Activated CD8-positive, alpha-beta T cell treated with anti-CD3 and anti-CD28 coated beads for 36 hours (primary cell): ENCODE measurements around the gene LMNB1. TPM values are rescaled to one million over a fixed set of nuclear protein-coding genes. Genes with fewer than 3 reads are reported as not detected.

Experiments used
- ATAC-seq: fragments of 200-7000 bp; cut with Tn5 transposase; one replicate; pipeline ENCODE4 v1.10.0; 2021; ENCODE audit warnings: mild to moderate bottlenecking, moderate library complexity
- CTCF ChIA-PET: fragments of 350-600 bp; sonication (Branson Sonifier 250); formaldehyde crosslinking; loops from one replicate; lab custom pipeline; 2021; ENCODE audit warnings: antibody characterized with exemption; lab: Charles Lee
- POLR2A ChIA-PET: fragments of 350-600 bp; sonication (Branson Sonifier 250); formaldehyde crosslinking; loops from one replicate; lab custom pipeline; 2021; ENCODE audit warnings: antibody characterized with exemption; lab: Charles Lee
- DNase-seq: peaks from one replicate; pipeline ENCODE4 v3.0.0-alpha.2; 2020
- H3K27ac Mint-ChIP-seq: one replicate; pipeline ENCODE4 v1.8.0; 2021; ENCODE audit warnings: mild to moderate bottlenecking, mixed read lengths
- H3K27me3 Mint-ChIP-seq: one replicate; pipeline ENCODE4 v1.8.0; 2021; ENCODE audit warnings: mixed read lengths
- H3K36me3 Mint-ChIP-seq: one replicate; pipeline ENCODE4 v1.8.0; 2021; ENCODE audit warnings: low read depth, mixed read lengths
- H3K4me1 Mint-ChIP-seq: one replicate; pipeline ENCODE4 v1.8.0; 2021; ENCODE audit warnings: low read depth, mixed read lengths
- H3K4me3 Mint-ChIP-seq: one replicate; pipeline ENCODE4 v1.8.0; 2021; ENCODE audit warnings: mild to moderate bottlenecking, moderate library complexity, mixed read lengths
- H3K9me3 Mint-ChIP-seq: one replicate; pipeline ENCODE4 v1.8.0; 2021; ENCODE audit warnings: mixed read lengths
- CTCF ChIP-seq: fragments of 200-600 bp; IDR thresholded peaks from one replicate; pipeline ENCODE4 v1.8.0; 2022; ENCODE audit warnings: antibody characterized with exemption, mild to moderate bottlenecking
- intact Hi-C: fragments of 100-400 bp; cut with micrococcal nuclease; formaldehyde crosslinking; loops from one replicate; pipeline ENCODE4 v1.10.0; 2022
- total RNA-seq, 2 experiments: library from RNA; stranded (reverse); gene quantifications; one replicate each; pipeline ENCODE4 v1.2.3, GENCODE V29; 2021

Gene LMNB1
- total RNA-seq, 2 experiments from 2014 or later, result 198 TPM

- Mint-ChIP-seq H3K4me1 (peaks cover 25% of the 10 kb centered on the region), H3K36me3 (peaks cover 11% of the 10 kb centered on the region), H3K27ac (no peak overlapping the region), H3K9me3 (peaks cover 3% of the 10 kb centered on the region), H3K4me3 (no peak overlapping the region), H3K27me3 (no peaks in the 10 kb centered on the region)
- no peak for DNase-seq
- ChIA-PET CTCF (no interaction called here), POLR2A (no interaction called here)
- ATAC-seq, result no peak
- TF ChIP-seq CTCF, result no peak
- intact Hi-C loops, result no loop called here
Observed at GRCh38 chr5:126857472-126858410, 80.8 kb downstream of the LMNB1 start.

GRCh38 chr5:126858441-126858840 is 81.5 kb downstream of the LMNB1 start:
- Mint-ChIP-seq H3K27ac (no peak overlapping the region), H3K36me3 (peaks cover 11% of the 10 kb centered on the region), H3K9me3 (peaks cover 3% of the 10 kb centered on the region), H3K27me3 (no peaks in the 10 kb centered on the region), H3K4me3 (no peak overlapping the region), H3K4me1 (peaks cover 18% of the 10 kb centered on the region)
- intact Hi-C loops, result no loop called here
- TF ChIP-seq CTCF, result no peak
- DNase-seq (no peak), ATAC-seq (no peak)
- ChIA-PET CTCF (no interaction called here), POLR2A (no interaction called here)

- DNase-seq (no peak), ATAC-seq (no peak)
- CTCF ChIA-PET, result no interaction called here
- intact Hi-C loops, result no loop called here
- Mint-ChIP-seq H3K27me3 (no peaks in the 10 kb centered on the region), H3K9me3 (no peaks in the 10 kb centered on the region), H3K4me1 (no peaks in the 10 kb centered on the region), H3K36me3 (peaks cover 2% of the 10 kb centered on the region), H3K27ac (no peak overlapping the region), H3K4me3 (no peak overlapping the region)
- POLR2A ChIA-PET, result no interaction called here
- no peak for TF ChIP-seq CTCF
Observed at GRCh38 chr5:126863402-126863801, 86.5 kb downstream of the LMNB1 start.

- Mint-ChIP-seq H3K9me3 (no peaks in the 10 kb centered on the region), H3K4me1 (peaks cover 6% of the 10 kb centered on the region), H3K36me3 (peaks cover 2% of the 10 kb centered on the region), H3K4me3 (no peak overlapping the region), H3K27ac (no peak overlapping the region), H3K27me3 (no peaks in the 10 kb centered on the region)
- intact Hi-C loops, result no loop called here
- TF ChIP-seq CTCF, result no peak
- no peak for ATAC-seq
- CTCF ChIA-PET, result interaction anchor here (1.0 kb wide), 1 partner anchor 97 kb away, joined by 3 read pairs; no protein-coding TSS in a partner anchor
- POLR2A ChIA-PET, result no interaction called here
- no peak for DNase-seq
Observed at GRCh38 chr5:126864042-126864688, 87.2 kb downstream of the LMNB1 start.

- Mint-ChIP-seq H3K9me3 (no peaks in the 10 kb centered on the region), H3K27ac (no peak overlapping the region), H3K36me3 (peaks cover 2% of the 10 kb centered on the region), H3K4me1 (peaks cover 10% of the 10 kb centered on the region), H3K4me3 (no peak overlapping the region), H3K27me3 (no peaks in the 10 kb centered on the region)
- ATAC-seq (no peak), DNase-seq (no peak)
- ChIA-PET POLR2A (no interaction called here), CTCF (no interaction called here)
- TF ChIP-seq CTCF, result no peak
- intact Hi-C loops, result no loop called here
Observed at GRCh38 chr5:126865299-126865698, 88.4 kb downstream of the LMNB1 start.
